ENCODE results near the gene GABRB3. TPM values are rescaled to one million over a fixed set of nuclear protein-coding genes. Genes with fewer than 3 reads are reported as not detected.

GABRB3 gene
- polyA plus RNA-seq, 3 donors, result not detected

- DNase-seq, result no peak
- H3K4me3 ChIP-seq (replicated peaks in 1 of 3; ENCODE audit: low read depth in 2 of 3, low read length in 3 of 3), result no peak overlapping the region
- H4K20me1 ChIP-seq (ENCODE audit: insufficient read depth, low read length), result no peaks in the 10 kb centered on the region
- no peak overlapping the region for H3K9ac ChIP-seq (ENCODE audit: insufficient read depth, low read length, poor library complexity, severe bottlenecking)
- H3K36me3 ChIP-seq (replicated peaks in 1 of 2; ENCODE audit: control insufficient read depth in 1 of 2, insufficient read depth in 2 of 2, low read length in 2 of 2), result no peaks in the 10 kb centered on the region
- no CpG with 5 or more reads among the region's 3 CpGs for WGBS (ENCODE audit: insufficient coverage)
- H2AFZ ChIP-seq (ENCODE audit: insufficient read depth, low read depth, low read length, poor library complexity, severe bottlenecking), result no peak overlapping the region
- peaks cover 44 to 61% of the 10 kb centered on the region in 2 donors for H3K9me3 ChIP-seq (replicated peaks in 1 of 2; ENCODE audit: control insufficient read depth in 1 of 2, insufficient read depth in 1 of 2, low read length in 2 of 2)
- no peaks in the 10 kb centered on the region for H3K4me1 Mint-ChIP-seq
- H3K36me3 Mint-ChIP-seq, result no peaks in the 10 kb centered on the region
- no peak overlapping the region for H3K4me3 Mint-ChIP-seq
- H3K27me3 ChIP-seq (ENCODE audit: control insufficient read depth in 2 of 2, insufficient read depth in 2 of 2, low read length in 2 of 2), result no peaks in the 10 kb centered on the region
- H3K4me2 ChIP-seq (replicated peaks; ENCODE audit: extremely low read depth, low read length, poor library complexity, severe bottlenecking), result no peak overlapping the region
- H3K27ac Mint-ChIP-seq, result no peak overlapping the region
- H3K27ac ChIP-seq (ENCODE audit: low read depth in 1 of 2, low read length in 2 of 2), result no peak overlapping the region
- no peaks in the 10 kb centered on the region for H3K79me2 ChIP-seq (ENCODE audit: insufficient read depth, low read length)
- H3K4me1 ChIP-seq (ENCODE audit: control insufficient read depth in 1 of 2, insufficient read depth in 2 of 2, low read length in 2 of 2), result no peaks in the 10 kb centered on the region
- H3K9me3 Mint-ChIP-seq, result peaks cover 11 to 51% (median 29%) of the 10 kb centered on the region in 7 donors
- intact Hi-C loops (cut with micrococcal nuclease), result no loop called here
- TF ChIP-seq, protein P1, sequence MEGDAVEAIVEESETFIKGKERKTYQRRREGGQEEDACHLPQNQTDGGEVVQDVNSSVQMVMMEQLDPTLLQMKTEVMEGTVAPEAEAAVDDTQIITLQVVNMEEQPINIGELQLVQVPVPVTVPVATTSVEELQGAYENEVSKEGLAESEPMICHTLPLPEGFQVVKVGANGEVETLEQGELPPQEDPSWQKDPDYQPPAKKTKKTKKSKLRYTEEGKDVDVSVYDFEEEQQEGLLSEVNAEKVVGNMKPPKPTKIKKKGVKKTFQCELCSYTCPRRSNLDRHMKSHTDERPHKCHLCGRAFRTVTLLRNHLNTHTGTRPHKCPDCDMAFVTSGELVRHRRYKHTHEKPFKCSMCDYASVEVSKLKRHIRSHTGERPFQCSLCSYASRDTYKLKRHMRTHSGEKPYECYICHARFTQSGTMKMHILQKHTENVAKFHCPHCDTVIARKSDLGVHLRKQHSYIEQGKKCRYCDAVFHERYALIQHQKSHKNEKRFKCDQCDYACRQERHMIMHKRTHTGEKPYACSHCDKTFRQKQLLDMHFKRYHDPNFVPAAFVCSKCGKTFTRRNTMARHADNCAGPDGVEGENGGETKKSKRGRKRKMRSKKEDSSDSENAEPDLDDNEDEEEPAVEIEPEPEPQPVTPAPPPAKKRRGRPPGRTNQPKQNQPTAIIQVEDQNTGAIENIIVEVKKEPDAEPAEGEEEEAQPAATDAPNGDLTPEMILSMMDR (IDR thresholded peaks at IDR 0.05), result no peak
- H3K27me3 Mint-ChIP-seq (ENCODE audit: low read depth in 3 of 3), result no peaks in the 10 kb centered on the region
Observed at GRCh38 chr15:26555898-26556297, 217.0 kb downstream of the GABRB3 start.

GRCh38 chr15:26551473-26551872 lies 221.4 kb downstream of the GABRB3 start:
- H3K36me3 Mint-ChIP-seq, result no peaks in the 10 kb centered on the region
- H2AFZ ChIP-seq (ENCODE audit: insufficient read depth, low read depth, low read length, poor library complexity, severe bottlenecking), result no peak overlapping the region
- H3K27me3 ChIP-seq (ENCODE audit: control insufficient read depth in 2 of 2, insufficient read depth in 2 of 2, low read length in 2 of 2), result no peaks in the 10 kb centered on the region
- H3K4me3 ChIP-seq (replicated peaks in 1 of 3; ENCODE audit: low read depth in 2 of 3, low read length in 3 of 3), result no peak overlapping the region
- DNase-seq, result no peak
- H3K9ac ChIP-seq (ENCODE audit: insufficient read depth, low read length, poor library complexity, severe bottlenecking), result no peak overlapping the region
- no peaks in the 10 kb centered on the region for H3K36me3 ChIP-seq (replicated peaks in 1 of 2; ENCODE audit: control insufficient read depth in 1 of 2, insufficient read depth in 2 of 2, low read length in 2 of 2)
- no peaks in the 10 kb centered on the region for H3K4me1 ChIP-seq (ENCODE audit: control insufficient read depth in 1 of 2, insufficient read depth in 2 of 2, low read length in 2 of 2)
- no peaks in the 10 kb centered on the region for H3K4me1 Mint-ChIP-seq
- intact Hi-C loops (cut with micrococcal nuclease), result no loop called here
- no peak overlapping the region for H3K4me3 Mint-ChIP-seq
- H3K9me3 ChIP-seq (replicated peaks in 1 of 2; ENCODE audit: control insufficient read depth in 1 of 2, insufficient read depth in 1 of 2, low read length in 2 of 2), result peaks cover 41 to 51% of the 10 kb centered on the region in 2 donors
- 95% methylated on average over 4 of the region's 9 CpGs for WGBS (ENCODE audit: insufficient coverage)
- no peak overlapping the region for H3K4me2 ChIP-seq (replicated peaks; ENCODE audit: extremely low read depth, low read length, poor library complexity, severe bottlenecking)
- H3K27ac ChIP-seq (ENCODE audit: low read depth in 1 of 2, low read length in 2 of 2), result no peak overlapping the region
- H3K27me3 Mint-ChIP-seq (ENCODE audit: low read depth in 3 of 3), result no peaks in the 10 kb centered on the region
- TF ChIP-seq, protein P1 (IDR thresholded peaks at IDR 0.05), result no peak
- no peaks in the 10 kb centered on the region for H4K20me1 ChIP-seq (ENCODE audit: insufficient read depth, low read length)
- H3K27ac Mint-ChIP-seq, result no peak overlapping the region
- H3K9me3 Mint-ChIP-seq, result peaks cover 13 to 48% (median 18%) of the 10 kb centered on the region in 7 donors
- H3K79me2 ChIP-seq (ENCODE audit: insufficient read depth, low read length), result no peaks in the 10 kb centered on the region

All from CD14-positive monocyte (primary cell).